HepG2 (cell line): Measurements from ENCODE around the gene INO80B. TPM values are rescaled to one million over a fixed set of nuclear protein-coding genes. Genes with fewer than 3 reads are reported as not detected.

Source experiments
- BCL6 ChIP-seq: IDR thresholded peaks from 2 replicates; pipeline ENCODE4 v1.6.1; 2016; ENCODE audit warnings: missing genetic modification reagents, missing compliant biosample characterization
- CC2D1A ChIP-seq: sonication (generic); formaldehyde crosslinking; IDR thresholded peaks from 2 replicates; pipeline ENCODE4 v1.8.1; 2023; ENCODE audit warnings: mild to moderate bottlenecking, missing genetic modification reagents
- CCDC6 ChIP-seq: sonication (generic); formaldehyde crosslinking; IDR thresholded peaks from 2 replicates; pipeline ENCODE4 v1.8.1; 2022; ENCODE audit warnings: mild to moderate bottlenecking, missing genetic modification reagents, moderate library complexity
- CEBPB ChIP-seq: IDR thresholded peaks from 2 replicates; pipeline ENCODE4 v1.6.1; 2011; ENCODE audit warnings: low read depth, low read length, improper control_type of control experiment, borderline replicate concordance
- CEBPG ChIP-seq: IDR thresholded peaks from 2 replicates; pipeline ENCODE4 v1.6.1; 2016
- DPF2 ChIP-seq: sonication (generic); formaldehyde crosslinking; IDR thresholded peaks from 2 replicates; pipeline ENCODE4 v1.4.0; 2020; ENCODE audit warnings: mild to moderate bottlenecking, low read depth, missing genetic modification reagents, borderline replicate concordance
- GATAD1 ChIP-seq: IDR thresholded peaks from 2 replicates; pipeline ENCODE4 v1.6.1; 2016; ENCODE audit warnings: missing genetic modification reagents, missing compliant biosample characterization
- GTF3A ChIP-seq: sonication (generic); formaldehyde crosslinking; conservative IDR thresholded peaks from 2 replicates; pipeline ENCODE4 v1.4.0; 2020; ENCODE audit warnings: mild to moderate bottlenecking, missing genetic modification reagents
- KLF13 ChIP-seq: sonication (generic); formaldehyde crosslinking; IDR thresholded peaks from 2 replicates; pipeline ENCODE4 v1.4.0; 2020; ENCODE audit warnings: mild to moderate bottlenecking, missing genetic modification reagents
- MATR3 ChIP-seq: sonication (generic); formaldehyde crosslinking; IDR thresholded peaks from 2 replicates; pipeline ENCODE4 v1.4.0; 2020; ENCODE audit warnings: missing genetic modification reagents
- MTF1 ChIP-seq: sonication (generic); formaldehyde crosslinking; IDR thresholded peaks from 2 replicates; pipeline ENCODE4 v1.5.0; 2020; ENCODE audit warnings: missing genetic modification reagents
- NCOA1 ChIP-seq: sonication (generic); formaldehyde crosslinking; IDR thresholded peaks from 2 replicates; pipeline ENCODE4 v1.9.0; 2021; ENCODE audit warnings: missing genetic modification reagents
- NFKB2 ChIP-seq: sonication (generic); formaldehyde crosslinking; IDR thresholded peaks from 2 replicates; pipeline ENCODE4 v1.4.0; 2020; ENCODE audit warnings: missing genetic modification reagents, borderline replicate concordance
- SMAD3 ChIP-seq: sonication (generic); formaldehyde crosslinking; IDR thresholded peaks from 2 replicates; pipeline ENCODE4 v1.4.0; 2020; ENCODE audit warnings: missing genetic modification reagents
- TBP ChIP-seq: sonication (generic); formaldehyde crosslinking; IDR thresholded peaks from 2 replicates; pipeline ENCODE4 v1.5.0; 2020; ENCODE audit warnings: missing genetic modification reagents
- TBX2 ChIP-seq: sonication (generic); formaldehyde crosslinking; IDR thresholded peaks from 2 replicates; pipeline ENCODE4 v1.5.0; 2020; ENCODE audit warnings: missing genetic modification reagents, mild to moderate bottlenecking, borderline replicate concordance
- ZC3H13 ChIP-seq: sonication (generic); formaldehyde crosslinking; IDR thresholded peaks from 2 replicates; pipeline ENCODE4 v1.8.1; 2023; ENCODE audit warnings: mild to moderate bottlenecking, missing genetic modification reagents, moderate library complexity
- ZFP36L2 ChIP-seq: sonication (generic); formaldehyde crosslinking; IDR thresholded peaks from 2 replicates; pipeline ENCODE4 v1.4.0; 2020; ENCODE audit warnings: missing genetic modification reagents
- ZNF136 ChIP-seq: sonication (generic); formaldehyde crosslinking; IDR thresholded peaks from 2 replicates; pipeline ENCODE4 v1.8.1; 2022; ENCODE audit warnings: low read depth, mild to moderate bottlenecking, moderate library complexity, missing genetic modification reagents
- ZNF343 ChIP-seq: sonication (generic); formaldehyde crosslinking; IDR thresholded peaks from 2 replicates; pipeline ENCODE4 v1.4.0; 2020; ENCODE audit warnings: mild to moderate bottlenecking, missing genetic modification reagents
- ZNF549 ChIP-seq: sonication (generic); formaldehyde crosslinking; IDR thresholded peaks from 2 replicates; pipeline ENCODE4 v1.5.0; 2020; ENCODE audit warnings: missing genetic modification reagents
- ZNF792 ChIP-seq: IDR thresholded peaks from 2 replicates; pipeline ENCODE4 v1.6.1; 2016
- ZNF879 ChIP-seq: sonication (generic); formaldehyde crosslinking; IDR thresholded peaks from 2 replicates; pipeline ENCODE4 v1.8.1; 2023; ENCODE audit warnings: missing genetic modification reagents
- polyA plus RNA-seq, 8 experiments: library from polyadenylated mRNA; depleted of rRNA in 3 of 8; stranded (reverse) in 7 of 8; unstranded in 1 of 8; fragments of >200 nt; fragmentation: Illumina TruSeq in 4 of 8; extraction: Trizol in 4 of 8; gene quantifications; 2 replicates each; pipeline versions ENCODE4 v1.2.1 to v1.2.3, GENCODE V29; 2011 to 2016; ENCODE audit warnings: low read depth in 4 of 8, missing spikeins in 1 of 8, mixed read lengths in 1 of 8; ENCODE audit not compliant: insufficient read depth in 1 of 8
- total RNA-seq, 5 experiments: library from RNA; depleted of rRNA; stranded (reverse); fragments of >200 nt; fragmentation: Illumina TruSeq; extraction: Trizol; gene quantifications; 2 replicates each; pipeline ENCODE4 v1.2.3, GENCODE V29; 2016; ENCODE audit warnings: low read depth in 1 of 5
- TF ChIP-seq, protein P1 (sequence below): sonication (generic); formaldehyde crosslinking; IDR thresholded peaks from 2 replicates; pipeline ENCODE4 v1.8.1; 2022; ENCODE audit warnings: mild to moderate bottlenecking, missing genetic modification reagents
- TF ChIP-seq, protein P2 (sequence below): sonication (generic); formaldehyde crosslinking; conservative IDR thresholded peaks from 2 replicates; pipeline ENCODE4 v1.4.0; 2020; ENCODE audit warnings: missing genetic modification reagents
- TF ChIP-seq, protein P3 (sequence below): sonication (generic); formaldehyde crosslinking; IDR thresholded peaks from 2 replicates; pipeline ENCODE4 v1.4.0; 2020; ENCODE audit warnings: mild to moderate bottlenecking, missing genetic modification reagents

The INO80B gene
- total and polyA plus RNA-seq, 2 of the 13 experiments (the other 11 are each of a cell fraction or from before 2014, with no cell fraction given) = 6.2 to 14.5 TPM

GRCh38 chr2:74501335-74502071 is 46.6 kb downstream of the INO80B start (continued):
- TF ChIP-seq, protein P1, sequence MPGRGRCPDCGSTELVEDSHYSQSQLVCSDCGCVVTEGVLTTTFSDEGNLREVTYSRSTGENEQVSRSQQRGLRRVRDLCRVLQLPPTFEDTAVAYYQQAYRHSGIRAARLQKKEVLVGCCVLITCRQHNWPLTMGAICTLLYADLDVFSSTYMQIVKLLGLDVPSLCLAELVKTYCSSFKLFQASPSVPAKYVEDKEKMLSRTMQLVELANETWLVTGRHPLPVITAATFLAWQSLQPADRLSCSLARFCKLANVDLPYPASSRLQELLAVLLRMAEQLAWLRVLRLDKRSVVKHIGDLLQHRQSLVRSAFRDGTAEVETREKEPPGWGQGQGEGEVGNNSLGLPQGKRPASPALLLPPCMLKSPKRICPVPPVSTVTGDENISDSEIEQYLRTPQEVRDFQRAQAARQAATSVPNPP = no peak
- TF ChIP-seq ZNF136 (CRISPR knock-in tag) = no peak
- no peak for TF ChIP-seq KLF13 (CRISPR knock-in tag)
- TF ChIP-seq, protein P2, sequence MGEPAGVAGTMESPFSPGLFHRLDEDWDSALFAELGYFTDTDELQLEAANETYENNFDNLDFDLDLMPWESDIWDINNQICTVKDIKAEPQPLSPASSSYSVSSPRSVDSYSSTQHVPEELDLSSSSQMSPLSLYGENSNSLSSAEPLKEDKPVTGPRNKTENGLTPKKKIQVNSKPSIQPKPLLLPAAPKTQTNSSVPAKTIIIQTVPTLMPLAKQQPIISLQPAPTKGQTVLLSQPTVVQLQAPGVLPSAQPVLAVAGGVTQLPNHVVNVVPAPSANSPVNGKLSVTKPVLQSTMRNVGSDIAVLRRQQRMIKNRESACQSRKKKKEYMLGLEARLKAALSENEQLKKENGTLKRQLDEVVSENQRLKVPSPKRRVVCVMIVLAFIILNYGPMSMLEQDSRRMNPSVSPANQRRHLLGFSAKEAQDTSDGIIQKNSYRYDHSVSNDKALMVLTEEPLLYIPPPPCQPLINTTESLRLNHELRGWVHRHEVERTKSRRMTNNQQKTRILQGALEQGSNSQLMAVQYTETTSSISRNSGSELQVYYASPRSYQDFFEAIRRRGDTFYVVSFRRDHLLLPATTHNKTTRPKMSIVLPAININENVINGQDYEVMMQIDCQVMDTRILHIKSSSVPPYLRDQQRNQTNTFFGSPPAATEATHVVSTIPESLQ = no peak
- TF ChIP-seq, protein P3, sequence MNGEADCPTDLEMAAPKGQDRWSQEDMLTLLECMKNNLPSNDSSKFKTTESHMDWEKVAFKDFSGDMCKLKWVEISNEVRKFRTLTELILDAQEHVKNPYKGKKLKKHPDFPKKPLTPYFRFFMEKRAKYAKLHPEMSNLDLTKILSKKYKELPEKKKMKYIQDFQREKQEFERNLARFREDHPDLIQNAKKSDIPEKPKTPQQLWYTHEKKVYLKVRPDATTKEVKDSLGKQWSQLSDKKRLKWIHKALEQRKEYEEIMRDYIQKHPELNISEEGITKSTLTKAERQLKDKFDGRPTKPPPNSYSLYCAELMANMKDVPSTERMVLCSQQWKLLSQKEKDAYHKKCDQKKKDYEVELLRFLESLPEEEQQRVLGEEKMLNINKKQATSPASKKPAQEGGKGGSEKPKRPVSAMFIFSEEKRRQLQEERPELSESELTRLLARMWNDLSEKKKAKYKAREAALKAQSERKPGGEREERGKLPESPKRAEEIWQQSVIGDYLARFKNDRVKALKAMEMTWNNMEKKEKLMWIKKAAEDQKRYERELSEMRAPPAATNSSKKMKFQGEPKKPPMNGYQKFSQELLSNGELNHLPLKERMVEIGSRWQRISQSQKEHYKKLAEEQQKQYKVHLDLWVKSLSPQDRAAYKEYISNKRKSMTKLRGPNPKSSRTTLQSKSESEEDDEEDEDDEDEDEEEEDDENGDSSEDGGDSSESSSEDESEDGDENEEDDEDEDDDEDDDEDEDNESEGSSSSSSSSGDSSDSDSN (CRISPR knock-in tag) = no peak
- TF ChIP-seq ZNF792 (CRISPR knock-in tag) = no peak
- peak; percentile 70; the same call in 1 of the 2 replicates for TF ChIP-seq ZC3H13 (CRISPR knock-in tag)
- no peak for TF ChIP-seq CEBPG (CRISPR knock-in tag)
- no peak for TF ChIP-seq NCOA1 (CRISPR knock-in tag)
- no peak for TF ChIP-seq MTF1 (CRISPR knock-in tag)
- no peak for TF ChIP-seq CC2D1A (CRISPR knock-in tag)
- no peak for TF ChIP-seq CCDC6 (CRISPR knock-in tag)
- TF ChIP-seq GATAD1 (CRISPR knock-in tag) = 0 out of 2 replicates have a peak, but pooled peaks have one; percentile 31
- peak; percentile 37; the same call in 1 of the 2 replicates for TF ChIP-seq NFKB2 (CRISPR knock-in tag)
- no peak for TF ChIP-seq ZFP36L2 (CRISPR knock-in tag)
- TF ChIP-seq ZNF879 = 0 out of 2 replicates have a peak, but pooled peaks have one; percentile 31
- TF ChIP-seq GTF3A (CRISPR knock-in tag) = no peak
- no peak for TF ChIP-seq TBX2 (CRISPR knock-in tag)
- no peak for TF ChIP-seq ZNF343 (CRISPR knock-in tag)
- TF ChIP-seq ZNF549 (CRISPR knock-in tag) = no peak
- TF ChIP-seq BCL6 = no peak
- TF ChIP-seq DPF2 = no peak
- no peak for TF ChIP-seq TBP (CRISPR knock-in tag)
- TF ChIP-seq SMAD3 (CRISPR knock-in tag) = no peak
- TF ChIP-seq CEBPB = no peak
- TF ChIP-seq MATR3 (CRISPR knock-in tag) = no peak
